HG02870 (cell line): ENCODE results near the gene THEM4.
"Not testable (repeated sequence)": the region's sequence is repeated elsewhere in the genome, so short reads cannot be mapped to it uniquely, and the experiment has no call there.

Experiments
- ATAC-seq: cut with Tn5 transposase; IDR thresholded peaks from one replicate; pipeline ENCODE4 v1.9.1; 2021; ENCODE audit warnings: mild to moderate bottlenecking, moderate library complexity; ENCODE audit not compliant: unreplicated experiment

The THEM4 gene

GRCh38 chr1:151935154-151935553, 25.8 kb upstream of the THEM4 start:
- no peak for ATAC-seq

GRCh38 chr1:151934048-151934493, 24.8 kb upstream of the THEM4 start:
- ATAC-seq, result no peak

- no peak for ATAC-seq
These were observed 15.6 kb upstream of the THEM4 start for GRCh38 chr1:151924691-151925587.

- ATAC-seq, result no peak
These were observed 14.1 kb upstream of the THEM4 start for GRCh38 chr1:151923422-151923821.

GRCh38 chr1:151920149-151920548, 10.8 kb upstream of the THEM4 start:
- no peak for ATAC-seq

GRCh38 chr1:151918819-151919610, 9.7 kb upstream of the THEM4 start:
- ATAC-seq, result no peak

- ATAC-seq, result no peak
These were observed 8.8 kb upstream of the THEM4 start for GRCh38 chr1:151918156-151918555.

- no peak for ATAC-seq
These were observed 7.5 kb upstream of the THEM4 start for GRCh38 chr1:151916726-151917370.

- no peak for ATAC-seq
These were observed 5.9 kb upstream of the THEM4 start for GRCh38 chr1:151915061-151915686.

- ATAC-seq, result no peak
These were observed 4.8 kb upstream of the THEM4 start for GRCh38 chr1:151914076-151914475.

GRCh38 chr1:151912973-151913372, 3.7 kb upstream of the THEM4 start:
- no peak for ATAC-seq

GRCh38 chr1:151908228-151908691, 1.1 kb downstream of the THEM4 start:
- no peak for ATAC-seq

- no peak for ATAC-seq
These were observed 1.8 kb downstream of the THEM4 start for GRCh38 chr1:151907363-151908139.

- not testable (repeated sequence) for ATAC-seq
These were observed 3.0 kb downstream of the THEM4 start for GRCh38 chr1:151906324-151906645.

GRCh38 chr1:151905443-151906323, 3.6 kb downstream of the THEM4 start:
- ATAC-seq, result not testable (repeated sequence)

- no peak for ATAC-seq
These were observed 4.3 kb downstream of the THEM4 start for GRCh38 chr1:151905070-151905442.

- ATAC-seq, result no peak
These were observed 6.5 kb downstream of the THEM4 start for GRCh38 chr1:151902858-151903257.

- ATAC-seq, result not testable (repeated sequence)
These were observed 8.5 kb downstream of the THEM4 start for GRCh38 chr1:151900804-151901203.

GRCh38 chr1:151898519-151898991, 10.8 kb downstream of the THEM4 start:
- ATAC-seq, result no peak
